Mucosa of stomach (tissue), 1 donor: Measurements from ENCODE around the gene FBXO21.
"Not testable (repeated sequence)": the region's sequence is repeated elsewhere in the genome, so short reads cannot be mapped to it uniquely, and the experiment has no call there.

Source experiments
- H3K27me3 ChIP-seq: one replicate; pipeline ENCODE4 v1.7.0; 2013; ENCODE audit warnings: mild to moderate bottlenecking, low read length; ENCODE audit not compliant: control insufficient read depth, insufficient read depth
- H3K36me3 ChIP-seq: one replicate; pipeline ENCODE4 v1.7.0; 2013; ENCODE audit warnings: low read length; ENCODE audit not compliant: control insufficient read depth, insufficient read depth
- H3K4me1 ChIP-seq: one replicate; pipeline ENCODE4 v1.7.0; 2013; ENCODE audit warnings: mild to moderate bottlenecking, low read length; ENCODE audit not compliant: control insufficient read depth, insufficient read depth
- H3K4me3 ChIP-seq: one replicate; pipeline ENCODE4 v1.7.0; 2013; ENCODE audit warnings: low read length
- H3K9ac ChIP-seq: one replicate; pipeline ENCODE4 v1.7.0; 2013; ENCODE audit warnings: mild to moderate bottlenecking, low read length, moderate library complexity
- H3K9me3 ChIP-seq: one replicate; pipeline ENCODE4 v1.7.0; 2013; ENCODE audit warnings: mild to moderate bottlenecking, low read length, moderate library complexity; ENCODE audit not compliant: control insufficient read depth
- donor health status: Pancreatic carcinoma.

Gene FBXO21

DNA sequence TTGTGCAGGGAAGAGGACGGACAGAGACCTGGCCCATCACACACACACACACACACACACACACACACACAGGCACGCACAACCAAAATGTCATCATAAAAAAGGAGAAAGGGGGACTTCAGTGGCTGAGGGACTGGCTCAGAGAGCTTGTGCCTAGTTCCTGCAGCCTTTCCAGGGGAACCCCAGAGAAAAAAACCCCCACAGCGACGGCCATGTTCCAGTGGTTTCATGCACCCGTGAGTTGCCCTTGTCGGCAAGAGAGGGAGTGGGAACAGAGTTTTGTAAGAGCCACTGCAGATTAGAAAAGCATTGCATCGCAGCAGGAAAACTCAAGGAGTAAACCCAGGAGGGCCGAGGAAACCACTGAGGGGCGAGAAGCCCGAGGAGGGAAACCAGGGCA, 24.5 kb upstream of the FBXO21 start:
- no peaks in the 10 kb centered on the region for H3K9me3 ChIP-seq
- H3K4me3 ChIP-seq = no peak overlapping the region
- no peaks in the 10 kb centered on the region for H3K36me3 ChIP-seq
- H3K4me1 ChIP-seq = no peaks in the 10 kb centered on the region
- H3K9ac ChIP-seq = no peak overlapping the region
- peaks cover 8% of the 10 kb centered on the region for H3K27me3 ChIP-seq

- Histone ChIP-seq H3K9ac (no peak overlapping the region), H3K27me3 (peaks cover 5% of the 10 kb centered on the region), H3K36me3 (no peaks in the 10 kb centered on the region), H3K9me3 (no peaks in the 10 kb centered on the region), H3K4me1 (no peaks in the 10 kb centered on the region), H3K4me3 (no peak overlapping the region)
Observed at GRCh38 chr12:117213295-117213808, 23.1 kb upstream of the FBXO21 start.

- H3K4me3 ChIP-seq = no peak overlapping the region
- H3K27me3 ChIP-seq = peaks cover under 1% of the 10 kb centered on the region
Observed at GRCh38 chr12:117212563-117213190, 22.4 kb upstream of the FBXO21 start.

GRCh38 chr12:117210266-117210918, 20.1 kb upstream of the FBXO21 start:
- Histone ChIP-seq H3K9me3 (no peaks in the 10 kb centered on the region), H3K4me3 (no peak overlapping the region), H3K9ac (no peak overlapping the region), H3K4me1 (no peaks in the 10 kb centered on the region), H3K36me3 (no peaks in the 10 kb centered on the region), H3K27me3 (peaks cover 2% of the 10 kb centered on the region)

More at GRCh38 chr12:117212563-117213190, 22.4 kb upstream of the FBXO21 start:
- Histone ChIP-seq H3K4me1 (no peaks in the 10 kb centered on the region), H3K36me3 (no peaks in the 10 kb centered on the region), H3K9ac (no peak overlapping the region), H3K9me3 (no peaks in the 10 kb centered on the region)

DNA sequence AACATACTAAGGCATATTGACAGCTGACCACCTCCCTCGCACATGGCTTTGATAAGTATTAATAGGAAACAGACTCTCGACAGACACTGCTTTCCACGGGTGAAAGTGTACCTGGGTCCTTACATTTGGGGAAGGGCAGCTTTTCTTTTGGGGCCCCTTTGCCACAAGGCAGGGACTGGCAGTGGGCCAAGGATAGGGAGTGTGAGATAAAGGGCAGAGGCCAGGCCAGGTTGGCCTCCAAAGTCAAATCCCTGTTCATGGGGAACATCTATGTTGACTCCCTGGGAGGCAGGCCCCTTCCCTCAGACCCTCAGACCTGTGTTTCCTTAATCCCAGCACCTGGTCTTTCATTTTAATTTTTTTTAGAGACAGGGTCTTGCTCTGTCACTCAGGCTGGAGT, 19.4 kb upstream of the FBXO21 start:
- Histone ChIP-seq H3K4me3 (no peak overlapping the region), H3K4me1 (no peaks in the 10 kb centered on the region), H3K36me3 (no peaks in the 10 kb centered on the region), H3K27me3 (peaks cover 2% of the 10 kb centered on the region), H3K9me3 (no peaks in the 10 kb centered on the region), H3K9ac (no peak overlapping the region)

- Histone ChIP-seq H3K9me3 (no peaks in the 10 kb centered on the region), H3K9ac (no peak overlapping the region), H3K27me3 (peaks cover 2% of the 10 kb centered on the region), H3K4me3 (no peak overlapping the region), H3K36me3 (no peaks in the 10 kb centered on the region), H3K4me1 (no peaks in the 10 kb centered on the region)
Observed at GRCh38 chr12:117208811-117209455, 18.7 kb upstream of the FBXO21 start.

DNA sequence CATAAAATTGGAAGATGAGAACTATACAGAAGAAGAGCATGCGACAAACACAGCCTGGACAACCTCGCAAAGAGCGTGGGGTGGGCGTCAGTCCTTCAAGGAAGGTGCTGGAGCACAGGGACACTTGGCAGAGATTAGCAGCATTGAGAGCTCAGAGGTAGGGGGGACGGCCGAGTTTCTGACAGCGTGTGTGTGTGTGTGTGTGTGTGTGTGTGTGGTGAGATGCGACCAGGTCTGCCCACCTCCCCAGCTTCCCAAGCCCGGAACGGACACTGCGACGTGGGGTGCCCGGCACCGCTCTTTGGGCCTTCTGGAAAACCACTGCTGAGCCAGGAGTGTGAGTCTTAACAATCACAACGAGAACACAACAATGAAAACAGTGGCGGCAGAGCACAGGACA, 17.9 kb upstream of the FBXO21 start:
- peaks cover 2% of the 10 kb centered on the region for H3K27me3 ChIP-seq
- no peak overlapping the region for H3K4me3 ChIP-seq
- no peaks in the 10 kb centered on the region for H3K36me3 ChIP-seq
- no peaks in the 10 kb centered on the region for H3K4me1 ChIP-seq
- no peaks in the 10 kb centered on the region for H3K9me3 ChIP-seq
- no peak overlapping the region for H3K9ac ChIP-seq

GRCh38 chr12:117207675-117208074, 17.4 kb upstream of the FBXO21 start:
- Histone ChIP-seq H3K9ac (no peak overlapping the region), H3K36me3 (no peaks in the 10 kb centered on the region), H3K4me1 (no peaks in the 10 kb centered on the region), H3K4me3 (no peak overlapping the region), H3K27me3 (peaks cover 2% of the 10 kb centered on the region), H3K9me3 (no peaks in the 10 kb centered on the region)

DNA sequence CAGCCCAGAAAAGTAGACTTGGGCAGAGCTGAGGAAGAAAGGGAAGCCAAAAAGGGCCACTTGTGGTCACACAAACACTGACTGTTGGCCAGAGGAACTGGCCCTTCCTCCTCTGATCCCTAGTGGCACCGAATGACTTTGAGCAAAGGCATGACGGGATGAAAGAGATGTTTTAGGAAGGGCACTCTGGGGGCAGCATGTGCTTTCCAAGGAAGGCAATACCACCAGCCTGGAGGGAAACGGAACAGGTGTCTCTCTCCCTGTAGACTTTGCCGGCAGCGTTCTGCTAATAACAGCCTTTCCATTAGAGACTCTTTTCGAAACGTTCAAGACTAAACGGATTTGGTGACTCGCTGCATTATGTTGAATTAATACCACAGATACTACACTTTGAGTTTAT, 12.3 kb upstream of the FBXO21 start:
- Histone ChIP-seq H3K9ac (no peak overlapping the region), H3K27me3 (peaks cover 2% of the 10 kb centered on the region), H3K36me3 (no peaks in the 10 kb centered on the region), H3K4me3 (no peak overlapping the region), H3K4me1 (no peaks in the 10 kb centered on the region), H3K9me3 (no peaks in the 10 kb centered on the region)

- H3K4me3 ChIP-seq = no peak overlapping the region
- no peaks in the 10 kb centered on the region for H3K4me1 ChIP-seq
- no peak overlapping the region for H3K9ac ChIP-seq
- no peaks in the 10 kb centered on the region for H3K9me3 ChIP-seq
- H3K27me3 ChIP-seq = no peaks in the 10 kb centered on the region
- no peaks in the 10 kb centered on the region for H3K36me3 ChIP-seq
Observed at GRCh38 chr12:117202033-117202432, 11.8 kb upstream of the FBXO21 start.

DNA sequence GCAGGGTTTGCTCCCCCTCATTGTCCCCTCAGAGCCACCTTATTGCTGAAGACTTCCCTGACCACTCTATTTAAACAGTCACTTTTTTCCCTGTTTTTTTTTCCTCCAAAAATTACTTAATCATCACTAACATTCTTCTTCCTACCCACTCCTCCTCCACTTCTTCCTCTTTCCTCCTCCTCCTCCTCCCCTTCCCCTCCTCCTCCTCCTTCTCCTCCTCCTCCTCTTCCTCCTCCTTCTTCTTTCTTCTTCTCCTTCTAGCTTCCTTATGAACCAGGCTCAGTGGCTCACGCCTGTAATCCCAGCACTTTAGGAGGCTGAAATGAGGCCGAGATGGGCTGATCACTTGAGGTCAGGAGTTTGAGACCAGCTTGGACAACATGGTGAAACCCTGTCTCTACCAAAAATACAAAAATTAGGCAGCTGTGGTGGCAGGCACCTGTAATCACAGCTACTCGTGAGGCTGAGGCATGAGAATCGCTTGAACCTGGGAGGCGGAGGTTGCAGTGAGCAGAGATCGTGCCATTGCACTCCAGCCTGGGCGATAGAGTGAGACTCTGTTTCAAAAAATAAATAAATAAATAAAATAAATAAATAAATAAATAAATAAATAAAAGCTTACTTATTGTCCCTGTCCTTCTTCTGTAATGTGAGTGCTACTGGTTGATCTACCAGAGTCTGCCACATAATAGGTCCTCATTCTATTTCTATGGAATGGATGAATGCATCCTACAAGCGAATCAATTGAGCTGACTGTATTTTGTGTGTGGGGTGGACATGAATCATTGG, 9.9 kb upstream of the FBXO21 start:
- H3K9me3 ChIP-seq, H3K36me3 ChIP-seq, H3K4me3 ChIP-seq, H3K27me3 ChIP-seq, H3K4me1 ChIP-seq, H3K9ac ChIP-seq: not testable (repeated sequence)

GRCh38 chr12:117196334-117196733, 6.1 kb upstream of the FBXO21 start:
- not testable (repeated sequence) for H3K9ac ChIP-seq, H3K9me3 ChIP-seq, H3K36me3 ChIP-seq, H3K27me3 ChIP-seq, H3K4me3 ChIP-seq, H3K4me1 ChIP-seq
